K562 (cell line): ENCODE data around the gene PLEKHG5. TPM values are rescaled to one million over a fixed set of nuclear protein-coding genes. Genes with fewer than 3 reads are reported as not detected.
A peak's percentile ranks its signal among the peaks of the same experiment; 100 is the strongest.

ENCODE experiments used
- ATAC-seq: fragments of 200-7000 bp; cut with Tn5 transposase; 3 replicates; pipeline ENCODE4 v1.9.1; 2020; ENCODE audit warnings: moderate library complexity
- BruUV-seq: library from RNA; stranded (reverse); fragments of 400-500 nt; replicated peaks from 2 replicates; lab custom pipeline; 2021; lab: Mats Ljungman, UMichigan
- CTCF ChIA-PET: fragments of 300-600 bp; formaldehyde crosslinking; extraction: SDS; loops from one replicate; lab custom pipeline; 2021; ENCODE audit warnings: low intra/inter-chr PET ratio; lab: Yijun Ruan, JAX
- POLR2A ChIA-PET: fragments of 300-600, 350-650 bp; sonication (Branson Sonifier 250); formaldehyde crosslinking; extraction: SDS; loops from one replicate; lab custom pipeline; 2021; ENCODE audit warnings: antibody characterized with exemption, inconsistent platforms; lab: Yijun Ruan, JAX
- DNase-seq, 4 experiments: peaks; one replicate each; pipeline versions ENCODE4 v3.0.0 to v3.0.0-alpha.2; 2011 to 2018; ENCODE audit warnings: low spot score in 3 of 4, mixed read lengths in 3 of 4; ENCODE audit errors: extremely low read depth in 1 of 4
- FAIRE-seq: peaks from 2 replicates; lab custom pipeline; 2011; peaks lifted over from hg19 to GRCh38; lab: Jason Lieb, UNC
- H2AFZ ChIP-seq: 2 replicates; pipeline ENCODE4 v1.6.0; 2011; ENCODE audit warnings: low read depth, low read length, control low read depth, inconsistent platforms
- H3K27ac ChIP-seq: fragments of 200-600 bp; 3 replicates; pipeline ENCODE4 v1.8.0; 2011; ENCODE audit warnings: low read depth, mild to moderate bottlenecking, control low read depth, inconsistent platforms, low read length, moderate library complexity, mixed read lengths; ENCODE audit errors: extremely low read depth
- H3K27me3 ChIP-seq, 2 experiments: fragments of 300-600 bp in 1 of 2; 2 replicates in 1 of 2; 3 replicates in 1 of 2; pipeline versions ENCODE4 v1.6.0 to v1.8.0; 2011; ENCODE audit warnings: inconsistent platforms in 2 of 2, low read length in 2 of 2, mild to moderate bottlenecking in 1 of 2, mixed read lengths in 1 of 2, moderate library complexity in 1 of 2; ENCODE audit not compliant: control insufficient read depth in 2 of 2, insufficient read depth in 2 of 2
- H3K36me3 ChIP-seq: fragments of 300-600 bp; 3 replicates; pipeline ENCODE4 v1.8.0; 2011; ENCODE audit warnings: mild to moderate bottlenecking, low read length, inconsistent platforms; ENCODE audit not compliant: control insufficient read depth, insufficient read depth
- H3K4me1 ChIP-seq, 2 experiments: fragments of 200-600 bp in 1 of 2; replicated peaks in 1 of 2; 2 replicates in 1 of 2; 3 replicates in 1 of 2; pipeline versions ENCODE4 v1.5.1 to v1.8.0; 2011; ENCODE audit warnings: inconsistent platforms in 2 of 2, low read length in 2 of 2, mild to moderate bottlenecking in 1 of 2, mixed read lengths in 1 of 2, moderate library complexity in 1 of 2; ENCODE audit not compliant: control insufficient read depth in 2 of 2, insufficient read depth in 2 of 2
- H3K4me2 ChIP-seq: 2 replicates; pipeline ENCODE4 v1.6.1; 2011; ENCODE audit warnings: low read length, control low read depth, inconsistent platforms, mixed read lengths; ENCODE audit not compliant: insufficient read depth
- H3K4me3 ChIP-seq: fragments of 200-600 bp; sonication (generic), shearing (Covaris generic); 2 replicates; pipeline ENCODE4 v1.5.1; 2016; ENCODE audit warnings: control low read depth, inconsistent platforms
- H3K79me2 ChIP-seq: fragments of 200-600 bp; 3 replicates; pipeline ENCODE4 v1.8.0; 2011; ENCODE audit warnings: low read length, inconsistent platforms; ENCODE audit not compliant: control insufficient read depth, insufficient read depth
- H3K9ac ChIP-seq, 2 experiments: 2 replicates each; pipeline versions ENCODE4 v1.6.0 to v1.6.1; 2011; ENCODE audit warnings: low read depth in 2 of 2, low read length in 2 of 2, control low read depth in 1 of 2, inconsistent platforms in 1 of 2, mild to moderate bottlenecking in 1 of 2, mixed read lengths in 1 of 2; ENCODE audit not compliant: insufficient read depth in 1 of 2
- H3K9me1 ChIP-seq: one replicate; pipeline ENCODE4 v1.6.0; 2011; ENCODE audit warnings: inconsistent platforms, mild to moderate bottlenecking, low read length, moderate library complexity; ENCODE audit not compliant: control insufficient read depth, insufficient read depth
- H3K9me3 ChIP-seq: replicated peaks from 2 replicates; pipeline ENCODE4 v1.5.1; 2011; ENCODE audit warnings: low read depth, low read length, inconsistent platforms; ENCODE audit not compliant: control insufficient read depth, insufficient read depth
- H4K20me1 ChIP-seq: replicated peaks from 2 replicates; pipeline ENCODE4 v1.6.1; 2011; ENCODE audit warnings: low read length, inconsistent platforms, mixed read lengths; ENCODE audit not compliant: control insufficient read depth, insufficient read depth
- FOXO4 ChIP-seq: fragments of 450-650 bp; formaldehyde crosslinking; IDR thresholded peaks from 2 replicates; pipeline ENCODE4 v1.4.0; 2020; ENCODE audit warnings: mild to moderate bottlenecking, moderate library complexity
- MITF ChIP-seq: IDR thresholded peaks from 2 replicates; pipeline ENCODE4 v1.6.1; 2014; ENCODE audit warnings: antibody characterized with exemption
- POLR2A ChIP-seq: fragments of 450-650 bp; conservative IDR thresholded peaks from 2 replicates; pipeline ENCODE4 v1.6.1; 2016
- PREB ChIP-seq: sonication (generic); formaldehyde crosslinking; IDR thresholded peaks from 2 replicates; pipeline ENCODE4 v1.8.1; 2023; ENCODE audit warnings: mild to moderate bottlenecking, missing genetic modification reagents
- WGBS: fragments of 100-300 bp; shearing (Covaris generic); methylation state at CpG from one replicate; pipeline ENCODE4 v1.1.6; 2016; ENCODE audit warnings: low coverage, mixed read lengths; ENCODE audit not compliant: insufficient coverage; ENCODE audit errors: missing lambda C conversion rate; 5-methylcytosine and 5-hydroxymethylcytosine counted together
- in situ Hi-C: fragments of 300-500 bp; cut with MboI; formaldehyde crosslinking; loops from 4 replicates; pipeline ENCODE4 v1.15.0; 2018; ENCODE audit warnings: inconsistent platforms, mixed read lengths
- intact Hi-C: fragments of 100-400 bp; cut with micrococcal nuclease; formaldehyde crosslinking; loops from 2 replicates; pipeline ENCODE4 v1.14.2; 2022
- polyA plus RNA-seq, 8 experiments: library from polyadenylated mRNA; depleted of rRNA in 4 of 8; stranded (reverse) in 5 of 8; unstranded in 3 of 8; fragments of >200 nt; fragmentation: Nextera tagmentation in 2 of 8; fragmentation: Illumina TruSeq in 1 of 8; extraction: Ambion mirVana in 2 of 8; extraction: Trizol in 1 of 8; gene quantifications; 2 replicates each; pipeline versions ENCODE4 v1.2.1 to v1.2.3, GENCODE V29; 2011 to 2014; ENCODE audit warnings: inconsistent platforms in 1 of 8, missing spikeins in 1 of 8
- total RNA-seq, 7 experiments: library from RNA; depleted of rRNA in 6 of 7; stranded (reverse); fragments of >200 nt in 6 of 7; fragmentation: Illumina TruSeq in 2 of 7; extraction: Trizol in 2 of 7; gene quantifications; 2 replicates each; pipeline versions ENCODE4 v1.2.1 to v1.2.3, GENCODE V29; 2011 to 2021; ENCODE audit warnings: low replicate concordance in 1 of 7

PLEKHG5 gene
- total and polyA plus RNA-seq, 9 of the 15 experiments (the other 6 are each of a cell fraction or from before 2014, with no cell fraction given), result 0.04 to 0.29 (median 0.09) TPM; not detected in 3

GRCh38 chr1:6521536-6521935 is 30.1 kb upstream of the PLEKHG5 start:
- TF ChIP-seq MITF (no peak), POLR2A (peak; percentile 30), FOXO4 (CRISPR knock-in tag) (no peak), PREB (CRISPR knock-in tag) (no peak)
- TF ChIP-seq, all 486 proteins: peak for 1
- Histone ChIP-seq H3K9me3 (no peaks in the 10 kb centered on the region), H3K36me3 (peaks cover 41% of the 10 kb centered on the region), H3K27ac (no peak overlapping the region), H4K20me1 (peaks cover 19% of the 10 kb centered on the region), H3K9me1 (no peaks in the 10 kb centered on the region), H3K27me3 (no peaks in the 10 kb centered on the region), H3K4me2 (no peak overlapping the region), H3K4me3 (no peak overlapping the region), H3K79me2 (no peaks in the 10 kb centered on the region), H2AFZ (no peak overlapping the region), H3K9ac (no peak overlapping the region), H3K4me1 (peaks cover 3 to 7% of the 10 kb centered on the region in 2 experiments; a peak in 3 of 5 replicates)
- no peak for ATAC-seq
- DNase-seq, result no peak
- intact Hi-C loops (no loop called here), in situ Hi-C loops (no loop called here)
- CTCF ChIA-PET, result interaction anchor here (3.1 kb wide), 1 partner anchor 35 kb away, joined by 17 read pairs; no protein-coding TSS in a partner anchor
- no peak for FAIRE-seq
- TSS peak; percentile 23 for BruUV-seq
- POLR2A ChIA-PET, result interaction anchor here (0.5 to 6.5 kb wide), 14 partner anchors 7 to 88 kb away, joined by 3 to 57 read pairs (median 3); no protein-coding TSS in a partner anchor
- WGBS, result 62% methylated on average over 5 of the region's 5 CpGs
